Measurements from ENCODE around the gene OOSP3.

DNA sequence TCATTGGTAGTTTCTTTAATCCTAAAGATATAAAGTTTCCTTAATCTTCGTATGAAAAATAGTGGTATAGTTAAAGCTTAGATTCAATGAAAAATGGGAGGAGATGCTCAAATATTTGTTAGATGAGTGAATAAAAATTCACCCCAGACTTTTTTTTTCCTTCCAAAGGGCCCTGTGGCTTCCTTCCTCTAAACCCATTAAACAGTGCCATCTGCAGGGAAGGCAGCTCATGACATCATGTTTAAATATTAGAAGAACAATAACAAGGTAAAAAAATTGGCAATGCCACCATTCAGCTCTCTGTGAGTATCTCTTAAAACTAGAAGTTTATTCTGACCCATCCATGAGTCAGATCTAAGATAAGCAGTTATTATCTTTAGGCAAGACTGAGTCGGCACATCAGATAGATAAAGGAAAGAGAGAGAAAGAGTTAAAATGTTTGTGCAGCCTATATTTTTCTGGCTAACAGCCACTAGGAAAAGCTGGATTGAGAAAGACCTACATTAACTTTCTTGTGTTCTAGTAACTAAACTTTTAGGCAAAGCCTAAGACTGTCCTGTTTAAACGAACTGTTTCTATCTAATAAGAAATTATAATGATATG, 40.5 kb downstream of the OOSP3 start:
- peak in 1 of 3 experiments; percentile 30 for TF ChIP-seq CTCF (IDR thresholded peaks at IDR 0.05)
- TF ChIP-seq POLR2A (IDR thresholded peaks at IDR 0.05; ENCODE audit: low read depth) = no peak
- no peak for TF ChIP-seq POLR2AphosphoS5 (IDR thresholded peaks at IDR 0.05)

All from esophagus muscularis mucosa (tissue), 3 donors.